GM10847 (cell line): ENCODE measurements around the gene NEAT1.

Experiments used
- POLR2A ChIP-seq: IDR thresholded peaks from 2 replicates; pipeline ENCODE4 v1.6.1; 2011; ENCODE audit not compliant: insufficient read length; ENCODE audit errors: extremely low read depth

NEAT1 gene

GRCh38 chr11:65414776-65415498, 7.7 kb upstream of the NEAT1 start:
- no peak for TF ChIP-seq POLR2A

- no peak for TF ChIP-seq POLR2A
Measured at GRCh38 chr11:65415499-65416340, 6.9 kb upstream of the NEAT1 start.

GRCh38 chr11:65416341-65416824, 6.2 kb upstream of the NEAT1 start:
- TF ChIP-seq POLR2A = peak; percentile 16

GRCh38 chr11:65416841-65417701, 5.5 kb upstream of the NEAT1 start:
- TF ChIP-seq POLR2A = no peak

GRCh38 chr11:65417702-65418430, 4.7 kb upstream of the NEAT1 start:
- TF ChIP-seq POLR2A = no peak

- TF ChIP-seq POLR2A = no peak
Measured at GRCh38 chr11:65418431-65418680, 4.2 kb upstream of the NEAT1 start.

GRCh38 chr11:65418681-65419459, 3.7 kb upstream of the NEAT1 start:
- TF ChIP-seq POLR2A = peak; percentile 89

GRCh38 chr11:65419460-65419771, 3.2 kb upstream of the NEAT1 start:
- TF ChIP-seq POLR2A = no peak

GRCh38 chr11:65419772-65420481, 2.7 kb upstream of the NEAT1 start:
- TF ChIP-seq POLR2A = peak; percentile 38

GRCh38 chr11:65420506-65420905, 2.1 kb upstream of the NEAT1 start:
- no peak for TF ChIP-seq POLR2A

- peak; percentile 79 for TF ChIP-seq POLR2A
Measured at GRCh38 chr11:65420979-65421793, 1.4 kb upstream of the NEAT1 start.

- TF ChIP-seq POLR2A = peak; percentile 53
Measured at GRCh38 chr11:65421794-65422632, 585 bp upstream of the NEAT1 start.

GRCh38 chr11:65423516-65424204, 1.1 kb downstream of the NEAT1 start:
- no peak for TF ChIP-seq POLR2A
